Stimulated activated CD4-positive, alpha-beta T cell treated with anti-CD3 and anti-CD28 coated beads, Interleukin-2, amount 100 ng/mL, for 4 hours (primary cell): Measurements from ENCODE around the gene GPX3.

ENCODE experiments used
- DNase-seq: peaks from one replicate; pipeline ENCODE4 v3.0.0-alpha.2; 2020; ENCODE audit warnings: low read depth

GPX3 gene

GRCh38 chr5:151058301-151058700 is 37.9 kb downstream of the GPX3 start:
- no peak for DNase-seq

DNA sequence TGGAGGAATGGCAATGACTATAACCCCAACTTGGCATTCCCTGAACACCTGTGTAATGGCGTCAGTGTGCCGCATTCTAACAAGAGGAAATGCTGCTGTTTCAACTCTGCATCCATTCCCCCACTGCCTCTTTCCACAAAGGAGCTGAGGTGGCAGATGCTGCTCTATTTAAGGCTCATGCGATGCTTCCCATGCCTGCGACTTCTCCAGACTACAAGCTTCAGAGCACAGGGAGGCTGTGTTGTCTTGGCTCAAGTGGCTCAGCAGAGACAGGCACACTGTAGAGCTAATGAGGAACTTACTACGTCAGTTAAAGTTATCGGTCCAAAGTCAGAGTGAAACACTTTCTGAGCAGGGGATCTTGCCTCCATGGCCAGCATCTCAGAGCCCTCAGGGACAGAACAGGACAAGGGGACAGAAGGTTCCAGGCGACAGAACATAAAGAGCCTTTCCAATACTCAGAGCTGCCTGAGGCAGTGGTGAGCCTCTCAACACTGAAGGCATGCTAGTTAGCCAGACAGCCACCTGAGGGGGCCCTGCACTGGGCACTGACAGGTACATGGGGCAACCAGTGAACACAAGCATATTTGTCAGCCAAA is 38.6 kb downstream of the GPX3 start:
- DNase-seq: no peak

GRCh38 chr5:151060742-151061141 is 40.4 kb downstream of the GPX3 start:
- DNase-seq: no peak

GRCh38 chr5:151062405-151063141 is 42.2 kb downstream of the GPX3 start:
- no peak for DNase-seq

DNA sequence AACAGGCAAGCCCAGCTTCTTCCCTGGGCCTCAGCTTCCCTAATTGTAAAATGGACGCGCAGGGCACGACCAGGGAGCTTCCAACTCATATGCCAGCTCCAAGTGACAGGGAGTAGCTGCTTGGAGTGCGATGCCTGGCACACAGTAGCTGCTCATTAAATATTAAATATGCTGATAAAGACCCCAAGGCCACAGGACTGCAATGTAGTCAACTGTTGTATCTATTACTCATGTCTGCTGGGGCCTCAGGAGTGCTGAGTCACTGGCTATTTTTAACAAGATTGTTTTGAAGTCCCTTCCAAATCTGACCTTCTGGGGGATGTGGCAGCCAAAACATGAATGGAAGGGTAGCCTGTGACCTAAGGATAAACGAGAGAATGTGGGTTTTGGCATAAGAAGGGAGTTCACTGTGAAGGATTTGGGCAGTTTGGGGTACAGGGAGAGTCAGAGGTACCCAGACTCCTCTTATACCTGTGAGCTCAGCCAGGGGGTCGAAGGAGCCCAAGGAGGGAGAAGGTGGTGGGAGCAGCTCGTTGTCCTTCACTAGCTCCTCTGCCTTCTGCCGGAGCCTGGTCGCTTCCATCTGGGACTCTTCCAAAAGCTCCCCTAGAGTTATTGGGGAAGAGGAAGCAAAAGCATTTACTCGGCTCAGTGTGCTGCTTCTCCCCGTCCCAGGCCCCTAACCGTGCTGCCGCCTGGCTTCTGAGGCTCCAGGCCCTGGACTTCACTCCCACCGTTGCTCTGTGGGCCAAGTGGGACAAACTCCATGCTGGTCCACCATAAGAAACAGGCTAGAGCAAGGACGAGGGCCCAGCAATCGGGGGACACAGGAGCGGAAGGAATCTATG is 43.0 kb downstream of the GPX3 start:
- no peak for DNase-seq

- no peak for DNase-seq
Measured at GRCh38 chr5:151064916-151065499, 44.6 kb downstream of the GPX3 start.

DNA sequence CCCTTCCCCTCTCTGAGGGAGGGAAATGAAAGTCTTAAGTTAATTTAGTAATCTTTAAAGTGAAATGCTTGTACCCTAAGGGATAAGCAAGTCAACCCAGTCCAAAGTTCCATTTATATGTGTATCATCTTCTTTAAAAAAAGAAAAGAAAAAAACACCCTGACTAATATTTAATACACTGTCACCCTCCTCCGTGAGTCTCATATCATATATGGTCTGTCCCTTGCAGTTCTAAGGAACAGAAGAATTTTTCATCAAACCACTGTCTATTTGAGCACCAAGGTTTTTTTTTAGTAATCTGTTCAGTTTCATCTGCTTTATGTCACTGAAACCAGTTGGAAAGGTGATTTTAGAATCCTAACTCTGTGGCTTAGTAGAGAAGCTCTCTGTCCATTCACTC is 45.2 kb downstream of the GPX3 start:
- no peak for DNase-seq

DNA sequence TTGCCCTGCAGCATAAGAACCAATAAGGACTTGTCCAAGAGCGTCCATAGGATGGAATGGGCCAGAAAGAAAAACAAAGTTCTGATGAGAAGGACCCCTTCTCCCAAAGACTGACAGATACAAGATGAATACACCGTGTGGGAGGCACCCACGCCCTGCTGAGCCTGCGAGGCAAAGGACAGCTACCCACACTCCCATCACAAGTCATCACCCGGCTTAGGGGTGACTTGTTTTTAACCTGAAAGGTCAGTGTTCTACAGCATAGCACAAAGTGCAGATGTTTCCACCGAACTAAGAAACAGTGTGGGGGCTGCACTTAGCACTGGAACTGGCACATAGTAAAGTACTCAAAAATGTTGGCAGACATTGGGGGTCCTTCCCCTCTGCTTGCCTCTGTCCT is 46.5 kb downstream of the GPX3 start:
- DNase-seq: no peak

GRCh38 chr5:151067632-151068432 is 47.4 kb downstream of the GPX3 start:
- DNase-seq: no peak

DNA sequence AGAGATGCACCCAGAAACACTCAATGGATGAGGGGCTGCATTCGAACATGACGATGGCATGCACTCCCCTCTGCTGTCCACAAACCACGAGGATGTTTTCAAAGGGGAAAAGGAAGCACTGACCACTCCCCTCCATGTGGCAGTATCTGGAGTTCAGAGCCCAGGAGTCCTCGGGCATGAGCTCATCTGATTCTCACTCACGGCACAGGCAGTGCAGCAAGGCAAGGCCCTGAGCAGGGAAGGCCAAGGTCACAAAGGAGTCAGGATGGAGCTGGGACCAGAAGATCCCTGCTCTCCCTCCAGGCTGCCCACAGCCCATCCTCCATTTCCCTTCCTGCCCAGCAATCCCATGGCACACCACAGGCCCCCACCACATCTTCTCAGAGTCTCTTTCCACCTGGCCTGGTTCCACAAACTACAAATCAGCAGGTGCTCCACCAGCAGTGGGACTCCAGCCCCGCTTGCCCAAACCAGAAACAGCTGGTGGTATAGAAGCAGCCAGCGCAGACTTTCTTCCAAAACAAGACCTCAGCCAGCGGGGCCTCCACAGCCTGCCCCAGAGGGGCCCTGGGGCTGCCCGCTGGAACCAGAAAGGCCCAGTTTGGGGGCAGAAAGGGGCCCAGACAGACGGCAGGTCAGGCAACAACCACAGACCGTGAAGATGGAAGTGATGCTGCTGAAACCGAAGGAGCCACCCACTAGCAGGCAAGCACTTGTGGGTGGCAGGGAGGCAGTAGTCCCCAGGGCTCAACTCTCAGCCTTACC is 48.2 kb downstream of the GPX3 start:
- no peak for DNase-seq

DNA sequence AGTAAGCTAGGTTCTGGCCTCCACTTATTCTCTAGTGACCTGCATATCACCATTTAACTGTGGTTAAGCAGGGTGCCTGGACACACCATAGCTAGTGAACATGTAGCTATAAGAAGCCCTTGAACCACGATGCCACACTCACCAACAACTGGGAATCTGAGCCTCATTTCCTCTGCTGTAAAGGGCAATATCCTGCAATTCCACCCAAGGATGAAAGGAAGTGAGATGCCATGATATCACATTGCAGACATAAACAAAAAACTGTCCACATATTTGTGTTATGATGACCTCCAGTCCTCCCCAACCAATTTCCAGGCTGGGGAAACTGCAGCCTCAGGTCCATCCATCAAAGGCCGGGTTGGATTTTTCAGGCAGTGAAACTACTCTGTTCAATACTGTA is 50.1 kb downstream of the GPX3 start:
- DNase-seq: no peak

DNA sequence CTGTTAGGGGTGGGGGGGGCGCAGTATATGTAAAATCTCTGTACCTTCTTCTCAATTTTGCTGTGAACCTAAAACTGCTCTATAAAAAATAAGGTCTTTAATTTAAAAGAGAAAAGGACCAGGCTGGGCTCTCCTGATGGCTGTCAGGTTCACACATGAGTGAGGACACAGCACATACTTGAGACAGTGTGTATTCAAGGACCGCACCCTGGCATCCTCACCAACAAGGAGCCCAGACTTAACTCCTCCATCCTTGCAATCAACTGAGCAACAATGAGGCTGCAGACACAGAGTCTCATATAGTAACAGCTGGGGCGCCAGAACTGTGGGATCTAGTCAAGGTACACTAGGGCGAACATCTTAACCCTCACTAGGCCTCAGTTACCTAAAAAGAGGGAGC is 50.6 kb downstream of the GPX3 start:
- DNase-seq: no peak

DNA sequence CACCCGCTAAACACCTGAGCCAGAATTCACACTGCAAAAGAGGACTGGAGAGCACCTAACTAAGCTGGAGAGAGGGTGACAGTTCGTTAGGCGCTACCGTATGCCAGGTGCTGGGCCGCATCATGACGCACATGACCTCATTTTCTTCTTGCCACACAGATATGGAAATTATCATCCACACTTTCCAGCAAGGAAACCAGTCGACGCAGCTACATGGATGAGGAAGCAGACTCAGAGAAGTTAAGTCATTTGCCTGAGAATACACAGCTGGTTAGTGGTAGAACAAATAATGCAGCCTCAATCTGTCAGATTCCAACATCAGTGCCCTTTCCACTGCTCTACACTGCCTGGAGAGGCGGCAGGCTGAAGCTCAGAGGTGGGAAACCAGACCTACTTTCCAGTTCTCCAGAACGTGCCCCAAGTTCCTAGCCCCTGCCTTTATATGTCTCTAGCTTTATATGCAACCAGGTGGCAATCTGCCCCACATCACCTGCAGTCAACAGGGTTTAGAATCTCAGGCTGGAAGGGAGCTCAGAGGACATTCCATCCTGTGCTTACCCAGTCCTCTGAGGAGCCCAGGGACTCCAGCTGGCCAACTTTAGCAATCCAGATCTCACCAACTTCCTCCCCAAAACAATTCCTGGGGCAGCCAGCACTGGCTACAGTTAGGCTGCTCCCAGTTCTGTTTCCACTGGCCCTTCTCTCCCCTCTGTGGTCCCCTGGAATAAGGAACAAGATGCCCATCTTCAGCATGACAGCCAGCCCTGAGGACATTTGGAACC is 51.6 kb downstream of the GPX3 start:
- DNase-seq: no peak

DNA sequence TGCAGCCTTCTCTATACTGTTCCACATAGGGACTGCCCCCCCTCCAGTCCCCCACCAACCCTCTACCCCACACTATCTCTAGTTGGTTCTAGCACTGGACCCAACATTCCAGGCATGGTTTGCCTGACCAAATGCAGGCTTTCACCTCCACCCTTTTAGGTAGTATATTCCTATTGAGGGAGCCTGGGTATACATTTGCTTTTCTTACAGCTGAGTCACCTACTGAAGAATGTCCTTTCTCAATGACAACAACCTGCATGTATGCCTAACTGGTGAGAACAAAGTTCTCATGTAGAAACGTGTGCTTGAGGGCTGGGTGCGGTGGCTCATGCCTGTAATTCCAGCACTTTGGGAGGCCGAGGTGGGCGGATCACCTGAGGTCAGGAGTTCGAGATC is 52.2 kb downstream of the GPX3 start:
- DNase-seq: no peak

GRCh38 chr5:151073280-151073679 is 52.9 kb downstream of the GPX3 start:
- no peak for DNase-seq

- DNase-seq: no peak
Measured at GRCh38 chr5:151074557-151074956, 54.2 kb downstream of the GPX3 start.

DNA sequence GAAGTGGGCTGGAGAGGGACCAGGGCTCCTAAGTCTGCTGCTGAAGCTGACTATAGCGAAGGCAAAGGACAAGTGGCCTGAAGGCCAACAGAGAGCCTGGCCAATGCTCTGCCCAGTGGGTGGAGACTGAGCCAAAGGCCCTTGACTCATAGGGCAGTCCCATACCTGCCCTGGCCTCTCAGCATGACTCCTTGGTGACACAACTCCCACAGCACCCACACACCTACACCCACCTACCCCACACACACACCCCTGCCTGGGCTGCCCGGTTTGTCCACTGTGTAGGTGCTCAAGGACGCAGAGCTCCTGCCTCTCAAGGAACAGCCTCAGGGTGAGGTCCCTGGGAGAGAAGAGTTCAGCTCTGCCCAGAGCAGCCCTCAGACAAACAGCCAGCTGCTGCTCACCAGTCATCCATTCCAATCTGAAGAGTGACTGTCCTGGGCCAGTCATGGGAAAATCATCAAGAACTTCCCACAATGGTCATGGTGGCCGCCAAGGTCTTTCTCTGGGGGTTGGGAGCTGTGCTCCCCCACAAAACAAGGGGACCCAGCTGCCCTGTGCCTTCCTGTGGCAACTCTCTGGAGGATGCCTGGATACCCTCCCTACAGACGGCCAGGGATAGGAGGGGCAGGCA is 55.4 kb downstream of the GPX3 start:
- no peak for DNase-seq

GRCh38 chr5:151076616-151077015 is 56.2 kb downstream of the GPX3 start:
- no peak for DNase-seq

GRCh38 chr5:151077419-151077818 is 57.0 kb downstream of the GPX3 start:
- no peak for DNase-seq

GRCh38 chr5:151077967-151078366 is 57.6 kb downstream of the GPX3 start:
- DNase-seq: no peak
